ENCODE measurements around the gene PLIN5. TPM values are rescaled to one million over a fixed set of nuclear protein-coding genes. Genes with fewer than 3 reads are reported as not detected.

Gene PLIN5
- total RNA-seq, 1 experiment from 2014 or later, result 3.9 TPM

- Histone ChIP-seq H3K4me1 (ENCODE audit: insufficient read depth, low read length) (no peaks in the 10 kb centered on the region; the same call in 1 of the 2 replicates), H3K9me3 (ENCODE audit: control insufficient read depth, low read depth, low read length) (no peaks in the 10 kb centered on the region), H4K20me1 (ENCODE audit: control insufficient read depth, insufficient read depth, insufficient read length) (no peaks in the 10 kb centered on the region), H4K5ac (ENCODE audit: insufficient read length, low read depth, low read length) (no peak overlapping the region), H3K9ac (ENCODE audit: extremely low read depth, insufficient read length, low read length) (no peak overlapping the region), H3K4me2 (ENCODE audit: insufficient read depth, insufficient read length, low read length) (no peak overlapping the region), H4K91ac (ENCODE audit: insufficient read length, low read depth, low read length) (no peak overlapping the region), H3K27me3 (ENCODE audit: insufficient read depth, low read length) (no peaks in the 10 kb centered on the region), H3K79me2 (ENCODE audit: insufficient read depth, low read length) (no peaks in the 10 kb centered on the region), H2BK20ac (ENCODE audit: low read depth, low read length, poor library complexity, severe bottlenecking) (no peak overlapping the region), H4K8ac (replicated peaks; ENCODE audit: insufficient read length, low read depth, low read length) (no peak overlapping the region), H2AK5ac (ENCODE audit: insufficient read length, low read length) (no peak overlapping the region), H2BK120ac (ENCODE audit: low read depth, low read length, poor library complexity, severe bottlenecking) (no peak overlapping the region), H3K23me2 (ENCODE audit: insufficient read length, low read depth, low read length, poor library complexity, severe bottlenecking) (no peaks in the 10 kb centered on the region), H2BK5ac (ENCODE audit: insufficient read length, low read length) (no peak overlapping the region), H3K4ac (ENCODE audit: low read depth, low read length) (no peak overlapping the region), H3K27ac (ENCODE audit: insufficient read length, low read depth, low read length) (no peak overlapping the region), H3K79me1 (ENCODE audit: insufficient read depth, low read depth, low read length, poor library complexity, severe bottlenecking) (no peaks in the 10 kb centered on the region), H2AFZ (ENCODE audit: low read length) (no peak overlapping the region), H2BK15ac (ENCODE audit: low read depth, low read length) (no peak overlapping the region), H3T11ph (ENCODE audit: low read length) (no peak overlapping the region), H3K23ac (ENCODE audit: insufficient read length, low read depth, low read length) (no peak overlapping the region), H3K14ac (ENCODE audit: insufficient read depth, low read length) (no peak overlapping the region), H3K18ac (ENCODE audit: insufficient read length, low read depth, low read length) (no peak overlapping the region), H2BK12ac (ENCODE audit: insufficient read length, low read depth, low read length) (no peak overlapping the region), H3K56ac (ENCODE audit: insufficient read length, low read depth, low read length) (no peak overlapping the region)
- H3K27ac Mint-ChIP-seq, result peak overlapping the region in 1 of 3 experiments; percentile 29; a peak in 2 of 7 replicates
- peak; percentile 17 for DNase-seq
- peaks cover 25 to 58% (median 50%) of the 10 kb centered on the region in 3 experiments; a peak in 6 of 7 replicates for H3K36me3 Mint-ChIP-seq (ENCODE audit: insufficient read depth in 1 of 3, low read depth in 3 of 3)
- no peak overlapping the region for H3K4me3 Mint-ChIP-seq
- TF ChIP-seq, protein P1, sequence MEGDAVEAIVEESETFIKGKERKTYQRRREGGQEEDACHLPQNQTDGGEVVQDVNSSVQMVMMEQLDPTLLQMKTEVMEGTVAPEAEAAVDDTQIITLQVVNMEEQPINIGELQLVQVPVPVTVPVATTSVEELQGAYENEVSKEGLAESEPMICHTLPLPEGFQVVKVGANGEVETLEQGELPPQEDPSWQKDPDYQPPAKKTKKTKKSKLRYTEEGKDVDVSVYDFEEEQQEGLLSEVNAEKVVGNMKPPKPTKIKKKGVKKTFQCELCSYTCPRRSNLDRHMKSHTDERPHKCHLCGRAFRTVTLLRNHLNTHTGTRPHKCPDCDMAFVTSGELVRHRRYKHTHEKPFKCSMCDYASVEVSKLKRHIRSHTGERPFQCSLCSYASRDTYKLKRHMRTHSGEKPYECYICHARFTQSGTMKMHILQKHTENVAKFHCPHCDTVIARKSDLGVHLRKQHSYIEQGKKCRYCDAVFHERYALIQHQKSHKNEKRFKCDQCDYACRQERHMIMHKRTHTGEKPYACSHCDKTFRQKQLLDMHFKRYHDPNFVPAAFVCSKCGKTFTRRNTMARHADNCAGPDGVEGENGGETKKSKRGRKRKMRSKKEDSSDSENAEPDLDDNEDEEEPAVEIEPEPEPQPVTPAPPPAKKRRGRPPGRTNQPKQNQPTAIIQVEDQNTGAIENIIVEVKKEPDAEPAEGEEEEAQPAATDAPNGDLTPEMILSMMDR (conservative IDR thresholded peaks at IDR 0.05), result no peak
- no peaks in the 10 kb centered on the region for H3K9me3 Mint-ChIP-seq
- H3K27me3 Mint-ChIP-seq (ENCODE audit: low read depth), result no peaks in the 10 kb centered on the region
- no CpG with 5 or more reads among the region's 11 CpGs for WGBS (ENCODE audit: extremely low coverage, insufficient read length, low lambda C conversion rate)
- no peaks in the 10 kb centered on the region for H3K4me1 Mint-ChIP-seq
Measured at GRCh38 chr19:4487572-4487971, 47.5 kb downstream of the PLIN5 start.
